Activated naive CD8-positive, alpha-beta T cell treated with anti-CD3 and anti-CD28 coated beads, Interleukin-2, amount 50 U/mL, for 16 hours (primary cell): ENCODE data around the gene ZNF318.

Experiments
- DNase-seq: peaks from one replicate; pipeline ENCODE4 v3.0.0-alpha.2; 2020; ENCODE audit warnings: low read depth, low spot score

ZNF318 gene

DNA sequence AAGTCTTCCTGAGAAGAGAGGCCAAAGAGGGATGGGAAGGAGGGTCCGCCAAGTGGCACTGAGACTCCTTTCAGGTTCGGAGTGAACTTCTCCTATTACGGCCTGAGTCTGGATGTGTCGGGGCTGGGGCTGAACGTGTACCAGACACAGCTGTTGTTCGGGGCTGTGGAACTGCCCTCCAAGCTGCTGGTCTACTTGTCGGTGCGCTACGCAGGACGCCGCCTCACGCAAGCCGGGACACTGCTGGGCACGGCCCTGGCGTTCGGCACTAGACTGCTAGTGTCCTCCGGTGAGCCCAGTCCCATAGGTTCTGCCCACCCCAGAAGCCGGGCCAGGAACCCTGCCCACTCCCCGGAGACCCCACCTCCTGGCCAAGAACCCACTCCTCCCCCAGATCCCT lies 67.3 kb downstream of the ZNF318 start:
- no peak for DNase-seq

DNA sequence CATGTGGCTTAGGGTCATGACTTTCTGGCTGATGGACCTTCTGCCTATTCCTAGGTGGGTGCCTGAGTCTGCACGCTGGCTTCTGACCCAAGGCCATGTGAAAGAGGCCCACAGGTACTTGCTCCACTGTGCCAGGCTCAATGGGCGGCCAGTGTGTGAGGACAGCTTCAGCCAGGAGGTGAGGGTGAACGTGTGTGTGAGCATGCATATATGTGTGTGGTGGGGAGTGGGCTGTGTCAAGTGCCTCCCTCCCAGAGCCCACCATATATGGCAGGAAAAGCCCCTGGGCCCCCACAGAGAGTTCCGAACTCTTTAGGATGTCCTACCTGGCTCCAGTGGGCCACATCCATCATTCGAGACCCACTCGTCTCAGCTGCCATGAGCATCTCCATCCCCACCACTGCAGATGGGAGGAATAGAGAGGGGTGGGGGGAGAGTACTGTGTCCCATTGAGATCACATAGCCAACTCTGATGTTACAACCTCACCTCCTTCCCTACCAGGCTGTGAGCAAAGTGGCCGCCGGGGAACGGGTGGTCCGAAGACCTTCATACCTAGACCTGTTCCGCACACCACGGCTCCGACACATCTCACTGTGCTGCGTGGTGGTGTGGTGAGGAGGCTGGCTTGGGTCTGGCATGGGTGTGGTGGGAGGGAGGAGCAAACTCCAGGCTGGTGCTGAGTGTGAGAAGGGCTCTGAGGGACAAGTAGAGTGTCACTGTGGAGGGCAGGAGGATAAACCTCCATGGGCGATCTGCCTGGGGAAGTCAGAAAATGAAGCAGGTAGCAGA lies 68.2 kb downstream of the ZNF318 start:
- DNase-seq: no peak

GRCh38 chr6:43299338-43300293 lies 69.8 kb downstream of the ZNF318 start:
- no peak for DNase-seq

DNA sequence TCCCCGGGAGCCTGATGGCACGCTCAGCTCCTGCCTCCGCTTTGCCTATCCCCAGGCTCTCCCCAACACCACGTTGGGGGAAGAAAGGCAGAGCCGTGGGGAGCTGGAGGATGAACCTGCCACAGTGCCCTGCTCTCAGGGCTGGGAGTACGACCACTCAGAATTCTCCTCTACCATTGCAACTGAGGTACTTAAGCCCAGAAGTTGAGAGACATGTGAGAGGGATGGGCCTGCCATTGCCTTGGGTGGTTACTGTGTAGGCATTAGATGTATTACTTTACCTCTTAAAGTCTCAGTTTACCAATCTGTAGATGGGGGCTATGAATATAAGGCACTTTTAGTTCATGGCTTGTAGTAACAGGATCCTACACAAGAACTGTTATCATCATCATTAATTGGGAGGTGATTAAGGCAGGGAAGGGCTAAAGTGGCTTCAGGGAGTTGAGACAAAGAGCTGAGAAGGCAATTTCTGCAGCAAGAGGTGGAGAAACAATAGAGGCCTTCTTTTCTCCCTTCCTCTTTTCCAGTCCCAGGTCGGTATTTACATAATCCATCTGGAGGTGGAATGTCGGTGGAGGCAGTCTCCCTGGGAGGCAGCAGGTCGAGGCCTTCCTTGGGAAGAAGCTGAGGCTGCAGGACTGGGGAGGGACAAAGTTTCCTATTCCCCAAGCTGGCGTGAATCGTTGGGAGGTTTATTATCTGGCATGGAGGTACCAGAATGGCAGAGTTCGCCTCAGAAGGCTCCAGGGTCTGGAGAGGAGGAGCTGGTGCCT lies 70.7 kb downstream of the ZNF318 start:
- no peak for DNase-seq

DNA sequence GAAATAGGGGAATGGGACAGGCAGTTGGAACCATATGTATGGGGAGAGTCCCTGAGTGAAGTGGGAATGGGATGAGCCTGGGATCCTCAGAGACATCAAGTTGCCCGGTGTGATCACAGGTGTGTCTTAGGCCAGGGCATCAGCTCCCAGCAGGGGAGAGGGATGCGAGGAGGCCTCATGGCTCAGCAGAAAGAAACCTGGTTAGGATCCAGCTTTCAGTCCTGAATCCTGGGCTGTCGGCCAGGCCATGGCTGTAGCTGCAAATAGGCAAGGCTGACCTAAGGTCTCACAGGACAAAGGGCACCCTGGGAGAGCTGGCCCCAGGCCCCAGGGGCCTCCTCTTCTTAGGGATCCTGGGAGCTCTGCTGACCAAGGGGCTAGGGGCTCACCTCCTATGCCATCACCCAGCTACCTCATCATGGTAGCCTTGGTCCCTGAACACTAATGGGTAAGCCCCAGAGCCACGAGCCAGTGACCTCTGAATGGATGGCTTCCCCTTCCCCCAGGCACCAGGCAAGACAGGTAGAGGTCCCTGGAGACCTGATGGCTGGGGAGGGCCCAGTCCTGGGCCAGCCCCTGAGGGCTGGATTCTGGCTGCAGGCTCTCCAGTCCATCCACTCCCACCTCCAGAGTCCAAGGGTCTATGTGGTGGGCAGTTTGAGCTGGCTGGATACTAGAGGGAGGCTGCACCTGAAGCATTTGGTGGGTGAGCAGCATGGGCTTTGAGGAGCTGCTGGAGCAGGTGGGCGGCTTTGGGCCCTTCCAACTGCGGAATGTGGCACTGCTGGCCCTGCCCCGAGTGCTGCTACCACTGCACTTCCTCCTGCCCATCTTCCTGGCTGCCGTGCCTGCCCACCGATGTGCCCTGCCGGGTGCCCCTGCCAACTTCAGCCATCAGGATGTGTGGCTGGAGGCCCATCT lies 71.5 kb downstream of the ZNF318 start, which contains the start of gene SLC22A7:
Gene SLC22A7, plus strand, starts transcription at position 617 of the 921 bp plus-strand sequence. Its CDS starts 99 bp downstream, at position 716.
- DNase-seq: no peak

DNA sequence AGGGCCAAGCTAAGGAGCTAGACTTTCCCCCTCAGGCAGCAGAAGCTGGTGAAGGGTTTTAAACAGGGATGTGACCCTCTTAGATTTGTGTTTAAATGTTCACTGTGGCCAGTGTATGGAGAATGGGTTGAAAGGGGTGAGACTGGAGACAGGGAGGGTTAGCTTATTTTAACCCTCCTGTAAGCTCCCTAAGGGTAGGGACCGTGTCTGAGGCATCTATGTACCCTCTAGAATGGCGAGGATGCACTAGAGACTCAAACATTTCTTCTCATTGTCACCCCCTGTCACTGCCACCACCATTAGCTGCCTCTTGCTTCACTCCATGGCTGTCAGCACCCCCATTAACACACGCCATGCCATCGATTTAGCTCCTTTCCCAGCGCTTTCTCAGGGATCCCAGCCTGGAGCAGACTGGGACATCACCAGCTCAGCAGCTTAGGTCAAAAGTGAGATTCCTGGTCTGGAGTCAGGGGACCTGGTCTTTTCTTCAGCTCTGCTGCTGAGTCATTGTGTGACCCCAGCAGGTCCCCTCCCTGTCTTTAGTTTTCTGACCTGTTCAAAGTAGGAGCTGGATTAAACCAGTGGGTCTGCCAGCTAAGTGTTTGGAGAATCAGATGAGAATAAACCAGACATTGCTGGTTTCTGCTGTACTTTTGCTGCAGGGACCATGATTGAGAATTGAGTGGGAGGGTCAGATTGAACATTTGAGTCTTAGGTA lies 72.5 kb downstream of the ZNF318 start:
- DNase-seq: no peak

DNA sequence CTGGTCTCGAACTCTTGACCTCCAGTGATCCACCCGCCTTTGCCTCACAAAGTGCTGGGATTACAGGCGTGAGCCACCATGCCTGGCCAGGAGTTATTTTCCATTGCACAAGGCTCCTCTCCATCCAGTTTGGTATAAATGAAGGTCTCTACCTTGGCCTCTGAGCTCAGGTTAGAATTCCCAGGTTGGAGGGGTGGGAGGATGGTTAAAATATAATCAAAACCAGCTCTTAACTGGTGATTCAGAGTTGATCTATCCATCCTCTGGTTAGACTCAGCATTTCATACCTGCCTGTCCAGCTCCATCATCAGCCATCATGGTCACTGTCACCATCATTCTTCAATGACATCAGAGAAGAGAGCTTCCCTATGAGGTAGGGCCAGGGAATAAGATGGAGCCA lies 74.0 kb downstream of the ZNF318 start:
- no peak for DNase-seq

GRCh38 chr6:43294536-43294935 lies 74.9 kb downstream of the ZNF318 start:
- DNase-seq: no peak

DNA sequence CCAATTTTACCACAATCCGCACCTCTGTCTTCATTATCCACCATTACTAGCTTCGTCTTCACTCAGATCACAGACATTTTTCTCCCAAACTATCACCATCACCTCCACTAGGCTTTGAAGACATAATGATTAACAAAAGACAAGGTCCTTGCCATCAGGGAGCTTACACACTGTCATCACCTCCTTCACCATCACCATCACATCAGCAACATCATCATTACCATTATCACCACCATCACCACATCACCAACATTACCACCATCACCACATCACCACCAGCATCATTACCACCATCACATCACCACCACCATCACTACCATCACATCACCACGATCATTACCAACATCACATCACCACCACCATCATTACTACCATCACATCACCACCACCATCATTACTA lies 75.7 kb downstream of the ZNF318 start:
- no peak for DNase-seq

DNA sequence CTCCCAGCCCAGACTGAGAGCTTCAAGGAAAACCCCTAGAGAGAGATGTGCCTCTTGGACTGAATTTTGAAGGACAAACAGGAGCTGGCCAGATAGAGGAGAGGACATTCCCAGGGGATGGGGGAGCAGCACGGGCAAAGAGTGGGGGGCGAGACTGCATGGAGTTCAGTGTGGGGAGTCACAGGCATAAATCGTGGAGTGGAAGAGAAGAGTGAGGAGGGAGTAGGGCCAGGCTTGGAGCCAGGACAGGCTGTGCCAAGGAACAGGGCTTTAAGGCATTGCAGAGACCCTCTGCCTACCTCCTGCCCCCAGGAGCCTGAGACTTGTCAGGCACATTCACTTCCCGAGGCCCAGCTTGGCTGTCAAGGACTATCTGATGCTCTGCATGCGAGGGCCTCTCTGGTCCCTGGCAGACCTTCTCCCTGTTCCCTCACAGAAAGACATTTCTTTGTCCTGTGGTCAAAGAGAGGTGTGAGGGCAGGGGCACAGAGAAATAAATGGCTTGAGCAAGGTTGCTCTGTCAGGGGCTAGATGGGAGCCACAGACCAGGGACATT lies 76.6 kb downstream of the ZNF318 start:
- DNase-seq: no peak

GRCh38 chr6:43292341-43292740 lies 77.1 kb downstream of the ZNF318 start:
- DNase-seq: no peak

- DNase-seq: no peak
Measured at GRCh38 chr6:43291708-43292107, 77.7 kb downstream of the ZNF318 start.

- DNase-seq: no peak
Measured at GRCh38 chr6:43290905-43291355, 78.5 kb downstream of the ZNF318 start.

- no peak for DNase-seq
Measured at GRCh38 chr6:43290339-43290904, 79.0 kb downstream of the ZNF318 start.

GRCh38 chr6:43287717-43288679 lies 81.4 kb downstream of the ZNF318 start:
- DNase-seq: no peak

DNA sequence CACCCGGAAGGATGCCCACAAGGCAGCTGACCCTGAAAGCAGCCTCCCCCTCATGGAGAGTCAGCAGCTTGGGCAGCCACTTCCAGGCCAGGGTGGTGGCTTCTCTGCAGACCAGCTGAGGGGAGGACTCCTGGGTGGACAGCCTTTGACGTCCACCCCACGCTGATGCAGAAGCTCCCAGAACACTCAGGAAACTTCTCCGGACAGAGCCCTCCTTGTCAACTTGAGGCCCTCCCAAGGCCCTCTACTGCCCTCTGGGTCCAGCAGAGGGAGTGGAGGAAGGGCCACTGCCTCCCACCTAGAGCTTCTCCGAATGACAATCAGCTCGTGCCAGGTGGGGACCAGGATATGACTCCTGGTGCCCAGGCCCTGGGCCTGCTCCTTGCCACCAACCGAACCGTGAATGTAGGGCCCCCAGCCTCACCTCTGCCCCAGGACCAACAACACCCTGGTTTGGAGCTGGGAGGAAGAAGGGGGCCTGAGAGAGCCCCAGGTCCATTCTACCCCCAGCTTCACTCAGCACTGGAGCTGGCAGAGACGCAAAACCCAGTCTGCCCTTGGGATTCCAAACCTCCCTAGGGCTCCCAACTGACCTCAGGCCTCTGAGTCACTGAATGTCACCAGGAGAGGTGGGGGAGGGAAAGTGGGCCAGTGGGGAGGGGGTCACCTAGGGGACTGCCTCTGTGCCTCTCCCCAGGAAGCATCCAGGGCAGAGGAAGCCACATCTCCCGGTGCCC lies 82.3 kb downstream of the ZNF318 start:
- no peak for DNase-seq

GRCh38 chr6:43286456-43286979 lies 82.9 kb downstream of the ZNF318 start:
- no peak for DNase-seq
